Loucy (cell line): Measurements from ENCODE around the gene CTSG.
"Not testable (repeated sequence)": the region's sequence is repeated elsewhere in the genome, so short reads cannot be mapped to it uniquely, and the experiment has no call there.

Experiments
- EZH2phosphoT487 ChIP-seq: fragments of 200-600 bp; IDR thresholded peaks from 2 replicates; pipeline ENCODE4 v1.6.1; 2018; ENCODE audit warnings: antibody characterized with exemption, mild to moderate bottlenecking, moderate library complexity, borderline replicate concordance
- TF ChIP-seq, protein P1 (sequence below): fragments of 200-600 bp; sonication (generic); conservative IDR thresholded peaks from 2 replicates; pipeline ENCODE4 v1.5.1; 2014; ENCODE audit warnings: mild to moderate bottlenecking, antibody characterized with exemption, low read length

DNA sequence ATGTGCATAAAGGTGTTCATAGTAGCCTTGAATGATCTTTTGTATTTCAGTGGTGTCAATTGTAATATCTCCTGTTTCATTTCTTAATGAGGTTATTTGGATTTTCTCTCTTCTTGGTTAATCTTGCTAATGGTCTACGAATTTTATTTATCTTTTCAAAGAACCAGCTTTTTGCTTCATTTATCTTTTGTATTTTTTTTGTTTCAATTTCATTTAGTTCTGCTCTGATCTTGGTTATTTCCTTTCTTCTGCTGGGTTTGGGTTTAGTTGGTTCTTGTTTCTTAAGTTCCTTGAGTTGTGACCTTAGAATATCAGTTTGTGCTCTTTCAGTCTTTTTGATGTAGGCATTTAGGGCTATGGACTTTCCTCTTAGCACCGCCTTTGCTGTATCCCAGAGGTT, 15.0 kb upstream of the CTSG start:
- TF ChIP-seq, protein P1, sequence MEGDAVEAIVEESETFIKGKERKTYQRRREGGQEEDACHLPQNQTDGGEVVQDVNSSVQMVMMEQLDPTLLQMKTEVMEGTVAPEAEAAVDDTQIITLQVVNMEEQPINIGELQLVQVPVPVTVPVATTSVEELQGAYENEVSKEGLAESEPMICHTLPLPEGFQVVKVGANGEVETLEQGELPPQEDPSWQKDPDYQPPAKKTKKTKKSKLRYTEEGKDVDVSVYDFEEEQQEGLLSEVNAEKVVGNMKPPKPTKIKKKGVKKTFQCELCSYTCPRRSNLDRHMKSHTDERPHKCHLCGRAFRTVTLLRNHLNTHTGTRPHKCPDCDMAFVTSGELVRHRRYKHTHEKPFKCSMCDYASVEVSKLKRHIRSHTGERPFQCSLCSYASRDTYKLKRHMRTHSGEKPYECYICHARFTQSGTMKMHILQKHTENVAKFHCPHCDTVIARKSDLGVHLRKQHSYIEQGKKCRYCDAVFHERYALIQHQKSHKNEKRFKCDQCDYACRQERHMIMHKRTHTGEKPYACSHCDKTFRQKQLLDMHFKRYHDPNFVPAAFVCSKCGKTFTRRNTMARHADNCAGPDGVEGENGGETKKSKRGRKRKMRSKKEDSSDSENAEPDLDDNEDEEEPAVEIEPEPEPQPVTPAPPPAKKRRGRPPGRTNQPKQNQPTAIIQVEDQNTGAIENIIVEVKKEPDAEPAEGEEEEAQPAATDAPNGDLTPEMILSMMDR: not testable (repeated sequence)
- not testable (repeated sequence) for TF ChIP-seq EZH2phosphoT487
